PC-3 (cell line): ENCODE results near the gene PRDM1.

Experiments
- EZH2 ChIP-seq: fragments of 300-600 bp; sonication (generic); IDR thresholded peaks from one replicate; pipeline ENCODE4 v1.6.1; 2017; ENCODE audit warnings: antibody characterized with exemption, mild to moderate bottlenecking, low read length; ENCODE audit not compliant: unreplicated experiment
- EZH2phosphoT487 ChIP-seq: fragments of 300-600 bp; sonication (generic); IDR thresholded peaks from 2 replicates; pipeline ENCODE4 v1.6.1; 2018; ENCODE audit warnings: mild to moderate bottlenecking, antibody characterized with exemption, low read length, borderline replicate concordance
- TF ChIP-seq, protein P1 (sequence below): fragments of 300-600 bp; sonication (generic); conservative IDR thresholded peaks from 2 replicates; pipeline ENCODE4 v1.5.1; 2017; ENCODE audit warnings: antibody characterized with exemption, low read depth, mild to moderate bottlenecking, low read length

DNA sequence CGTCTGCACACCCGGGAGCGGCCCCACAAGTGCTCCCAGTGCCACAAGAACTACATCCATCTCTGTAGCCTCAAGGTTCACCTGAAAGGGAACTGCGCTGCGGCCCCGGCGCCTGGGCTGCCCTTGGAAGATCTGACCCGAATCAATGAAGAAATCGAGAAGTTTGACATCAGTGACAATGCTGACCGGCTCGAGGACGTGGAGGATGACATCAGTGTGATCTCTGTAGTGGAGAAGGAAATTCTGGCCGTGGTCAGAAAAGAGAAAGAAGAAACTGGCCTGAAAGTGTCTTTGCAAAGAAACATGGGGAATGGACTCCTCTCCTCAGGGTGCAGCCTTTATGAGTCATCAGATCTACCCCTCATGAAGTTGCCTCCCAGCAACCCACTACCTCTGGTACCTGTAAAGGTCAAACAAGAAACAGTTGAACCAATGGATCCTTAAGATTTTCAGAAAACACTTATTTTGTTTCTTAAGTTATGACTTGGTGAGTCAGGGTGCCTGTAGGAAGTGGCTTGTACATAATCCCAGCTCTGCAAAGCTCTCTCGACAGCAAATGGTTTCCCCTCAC lies 21.0 kb downstream of the PRDM1 start:
- TF ChIP-seq, protein P1, sequence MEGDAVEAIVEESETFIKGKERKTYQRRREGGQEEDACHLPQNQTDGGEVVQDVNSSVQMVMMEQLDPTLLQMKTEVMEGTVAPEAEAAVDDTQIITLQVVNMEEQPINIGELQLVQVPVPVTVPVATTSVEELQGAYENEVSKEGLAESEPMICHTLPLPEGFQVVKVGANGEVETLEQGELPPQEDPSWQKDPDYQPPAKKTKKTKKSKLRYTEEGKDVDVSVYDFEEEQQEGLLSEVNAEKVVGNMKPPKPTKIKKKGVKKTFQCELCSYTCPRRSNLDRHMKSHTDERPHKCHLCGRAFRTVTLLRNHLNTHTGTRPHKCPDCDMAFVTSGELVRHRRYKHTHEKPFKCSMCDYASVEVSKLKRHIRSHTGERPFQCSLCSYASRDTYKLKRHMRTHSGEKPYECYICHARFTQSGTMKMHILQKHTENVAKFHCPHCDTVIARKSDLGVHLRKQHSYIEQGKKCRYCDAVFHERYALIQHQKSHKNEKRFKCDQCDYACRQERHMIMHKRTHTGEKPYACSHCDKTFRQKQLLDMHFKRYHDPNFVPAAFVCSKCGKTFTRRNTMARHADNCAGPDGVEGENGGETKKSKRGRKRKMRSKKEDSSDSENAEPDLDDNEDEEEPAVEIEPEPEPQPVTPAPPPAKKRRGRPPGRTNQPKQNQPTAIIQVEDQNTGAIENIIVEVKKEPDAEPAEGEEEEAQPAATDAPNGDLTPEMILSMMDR = no peak
- TF ChIP-seq EZH2 (no peak), EZH2phosphoT487 (no peak)
